T-helper 2 cell treated with Interferon-gamma antibody and Interleukin-4, amounts not matched to agents 100 ng/mL and 5 ng/mL, for 36 hours (primary cell): ENCODE results near the gene ZNF761. TPM values are rescaled to one million over a fixed set of nuclear protein-coding genes. Genes with fewer than 3 reads are reported as not detected.
"Not testable (repeated sequence)": the region's sequence is repeated elsewhere in the genome, so short reads cannot be mapped to it uniquely, and the experiment has no call there.

ENCODE experiments used
- intact Hi-C: fragments of 100-400 bp; cut with micrococcal nuclease; formaldehyde crosslinking; loops from one replicate; pipeline ENCODE4 v1.15.1; 2023
- total RNA-seq: library from RNA; stranded (reverse); gene quantifications from 2 replicates; pipeline ENCODE4 v1.2.3, GENCODE V29; 2022

ZNF761 gene
- total RNA-seq, 1 donor from 2014 or later: 11.4 TPM

DNA sequence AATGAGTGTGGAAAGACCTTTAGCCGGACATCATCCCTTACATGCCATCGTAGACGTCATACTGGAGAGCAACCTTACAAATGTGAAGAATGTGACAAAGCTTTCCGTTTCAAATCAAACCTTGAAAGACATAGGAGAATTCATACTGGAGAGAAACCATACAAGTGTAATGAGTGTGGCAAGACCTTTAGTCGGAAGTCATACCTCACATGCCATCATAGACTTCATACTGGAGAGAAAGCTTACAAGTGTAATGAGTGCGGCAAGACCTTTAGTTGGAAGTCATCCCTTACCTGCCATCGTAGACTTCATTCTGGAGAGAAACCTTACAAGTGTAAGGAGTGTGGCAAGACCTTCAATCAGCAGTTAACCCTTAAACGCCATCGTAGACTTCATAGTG lies 24.0 kb downstream of the ZNF761 start:
- intact Hi-C loops: no loop called here

- intact Hi-C loops: not testable (repeated sequence)
Observed at GRCh38 chr19:53460131-53460721, 28.4 kb downstream of the ZNF761 start.

DNA sequence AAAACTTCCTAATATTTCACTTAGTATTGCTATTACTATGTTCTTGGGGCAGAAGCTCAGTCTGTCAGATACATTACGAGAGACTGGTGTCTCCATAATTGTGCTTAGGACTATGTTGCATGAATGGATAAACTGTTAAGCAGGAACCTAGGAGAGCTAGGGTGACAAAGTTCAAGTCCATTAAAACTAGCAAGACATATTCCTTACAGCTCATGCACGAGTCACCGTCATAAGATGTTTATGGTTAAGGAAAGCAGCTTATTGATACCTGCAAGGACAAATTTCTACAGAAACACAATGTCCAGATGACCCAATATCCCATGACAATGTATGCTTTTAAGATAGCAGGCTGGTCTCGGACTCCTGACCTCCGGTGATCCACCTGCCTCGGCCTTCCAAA lies 30.1 kb downstream of the ZNF761 start:
- intact Hi-C loops: no loop called here

DNA sequence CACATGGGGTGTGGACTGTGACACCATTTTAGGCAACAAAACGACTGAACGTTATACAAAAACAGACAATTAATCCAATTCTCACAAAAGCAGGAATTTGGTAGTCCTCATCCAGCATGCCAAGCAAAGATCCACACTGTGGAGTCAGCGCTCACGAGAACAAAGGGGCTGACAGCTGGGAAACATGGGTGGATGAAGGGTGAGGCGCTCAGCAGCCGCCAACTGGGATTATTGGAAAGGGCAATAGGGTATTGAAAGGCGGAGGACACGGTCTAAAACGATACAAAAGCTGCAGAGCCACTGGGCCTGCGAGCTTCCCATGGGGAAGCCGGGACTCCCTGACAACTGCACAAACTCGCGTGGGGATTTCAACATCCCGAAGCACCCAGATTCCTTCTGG lies 31.1 kb downstream of the ZNF761 start:
- intact Hi-C loops: no loop called here

DNA sequence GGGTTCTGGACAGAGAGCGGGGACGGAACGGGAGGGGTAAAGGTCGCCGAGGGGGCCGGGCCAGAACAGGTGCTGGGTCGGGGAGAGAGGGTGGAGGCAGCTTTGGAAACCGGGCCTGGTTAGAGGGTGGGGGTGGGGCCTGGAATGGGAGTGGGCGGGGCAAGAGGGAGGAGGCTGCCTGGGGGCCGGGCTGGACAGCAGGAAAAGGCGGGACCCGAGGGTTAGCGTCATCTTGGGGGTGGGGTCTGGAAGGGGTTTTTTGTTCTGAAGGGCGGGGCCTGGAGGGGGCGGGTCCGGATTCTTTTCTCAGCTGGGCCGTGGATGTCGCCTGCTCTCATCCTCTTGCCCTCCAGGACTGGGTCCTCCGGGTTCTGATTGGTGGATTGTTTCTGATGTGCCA lies 31.5 kb downstream of the ZNF761 start:
- intact Hi-C loops: no loop called here

DNA sequence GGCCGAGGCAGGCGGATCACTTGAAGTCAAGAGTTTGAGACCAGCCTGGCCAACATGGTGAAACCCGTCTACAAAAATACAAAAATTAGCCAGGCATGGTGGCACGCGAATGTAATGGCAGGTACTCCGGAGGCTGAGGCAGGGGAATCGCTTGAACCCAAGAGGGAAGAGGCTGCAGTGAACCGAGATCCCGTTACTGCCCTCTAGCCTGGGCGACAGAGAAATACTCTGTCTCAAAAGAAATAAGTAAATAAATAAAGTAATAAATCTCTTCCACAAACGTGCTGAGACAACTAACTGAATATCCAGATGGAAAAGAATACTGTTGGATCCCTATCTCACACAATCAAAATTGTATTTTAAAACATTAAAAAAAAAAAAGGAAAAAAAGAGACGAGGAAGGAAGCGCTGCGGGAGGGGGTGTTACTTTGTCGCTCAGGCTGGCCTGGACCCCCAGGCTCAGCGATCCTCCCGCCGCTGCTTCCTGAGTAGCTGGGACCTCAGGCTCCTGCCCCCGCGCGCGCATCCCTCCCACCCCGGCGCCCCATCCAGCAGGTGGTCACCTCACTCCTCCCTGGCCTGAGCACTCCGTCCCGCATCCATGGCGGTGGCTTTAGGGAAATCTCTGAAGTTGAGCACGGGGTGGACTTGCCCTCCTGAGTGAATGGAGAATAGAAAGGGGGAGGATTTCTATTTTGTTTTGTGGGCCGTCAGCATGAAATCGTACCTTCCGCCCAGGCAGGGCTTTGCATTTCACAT lies 35.1 kb downstream of the ZNF761 start:
- intact Hi-C loops: loop anchor here (1.0 kb wide), 2 partner anchors 36 to 54 kb away; partner anchors contain the start of gene ZNF761

DNA sequence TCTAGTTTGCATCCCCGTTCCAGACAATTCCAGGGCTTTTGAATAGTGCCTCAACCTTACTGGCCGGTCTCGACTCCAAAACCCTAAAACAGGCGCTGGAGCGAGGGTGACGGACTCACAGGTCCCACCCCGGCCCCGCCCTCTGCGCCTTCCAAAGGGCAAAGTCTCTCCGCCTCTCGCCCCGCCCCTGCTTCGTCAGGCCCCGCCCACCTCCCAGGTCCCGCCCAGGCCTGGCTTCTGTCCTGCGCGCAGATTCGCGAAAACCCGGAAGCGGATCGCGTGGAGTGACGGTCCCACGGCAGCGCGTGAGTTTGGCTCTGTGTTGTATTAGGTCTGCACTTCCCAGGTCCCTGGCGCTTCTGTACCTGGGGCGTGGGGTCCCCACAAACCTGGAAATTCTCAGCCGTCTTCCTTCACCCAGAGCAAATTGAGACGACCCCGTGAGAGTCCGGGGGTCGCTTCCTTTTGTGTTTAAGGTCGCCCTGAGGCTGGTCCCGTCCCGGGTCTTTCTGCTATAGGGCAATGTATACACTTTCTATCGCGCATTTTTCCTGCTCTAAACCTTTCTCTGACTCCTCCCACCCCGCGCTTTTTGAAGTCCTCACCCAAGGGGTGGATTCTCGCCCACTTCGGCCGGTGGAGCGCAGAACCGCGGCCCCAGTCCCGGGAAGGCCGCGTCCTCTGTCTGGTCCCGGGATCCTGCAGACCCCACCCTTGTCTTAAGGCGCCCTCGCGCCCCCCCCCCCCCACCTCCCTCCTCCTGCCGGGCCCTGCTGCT lies 35.9 kb downstream of the ZNF761 start, which contains the start of gene ZNF813:
Gene ZNF813, plus strand, starts transcription at position 249 of the 778 bp plus-strand sequence. CDS start 16,090 bp downstream, outside the sequence.
- intact Hi-C loops: loop anchor here (1.0 kb wide), 2 partner anchors 36 to 54 kb away; partner anchors contain the start of gene ZNF761

- intact Hi-C loops: not testable (repeated sequence)
Observed at GRCh38 chr19:53468628-53469027, 36.8 kb downstream of the ZNF761 start.

GRCh38 chr19:53471916-53472315 lies 40.1 kb downstream of the ZNF761 start:
- intact Hi-C loops: no loop called here

DNA sequence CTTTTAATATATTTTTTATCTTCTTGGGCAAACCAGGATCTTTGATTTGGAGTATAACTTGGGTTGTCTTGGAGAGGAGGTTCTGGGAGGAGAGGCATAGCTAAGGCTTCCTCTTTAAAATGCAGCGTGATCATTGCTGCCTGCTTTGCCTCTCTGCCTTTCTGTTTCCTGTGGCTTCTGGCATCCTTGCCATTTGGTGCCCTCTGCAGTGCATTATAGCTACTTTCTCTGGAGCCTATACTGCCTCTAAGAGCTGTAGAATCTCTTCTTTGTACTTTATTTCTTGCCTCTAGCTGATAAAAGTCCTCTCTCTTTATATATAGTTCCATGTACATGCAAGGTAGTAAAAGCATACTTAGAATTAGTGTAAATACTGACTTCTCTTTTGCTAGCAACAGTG lies 43.0 kb downstream of the ZNF761 start:
- intact Hi-C loops: not testable (repeated sequence)

DNA sequence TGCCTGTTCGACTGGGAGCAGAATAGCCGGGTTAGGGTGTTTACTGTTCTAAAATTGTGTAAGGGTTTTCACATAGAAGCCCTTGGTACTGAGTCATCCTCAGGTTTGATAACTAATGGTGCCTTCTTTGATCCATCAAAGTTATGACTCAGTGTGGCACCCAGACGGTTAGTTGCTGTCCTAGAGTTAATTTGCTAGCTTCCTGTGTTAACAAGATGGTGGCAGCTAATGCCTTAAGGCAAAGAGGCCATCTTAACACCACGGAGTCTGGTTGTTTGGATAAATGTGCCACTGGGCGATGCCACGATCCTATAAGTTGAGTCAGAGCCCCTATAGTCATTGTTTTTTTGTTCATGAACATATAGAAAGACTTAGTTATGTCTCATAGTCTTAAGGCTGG lies 43.7 kb downstream of the ZNF761 start:
- intact Hi-C loops: not testable (repeated sequence)

DNA sequence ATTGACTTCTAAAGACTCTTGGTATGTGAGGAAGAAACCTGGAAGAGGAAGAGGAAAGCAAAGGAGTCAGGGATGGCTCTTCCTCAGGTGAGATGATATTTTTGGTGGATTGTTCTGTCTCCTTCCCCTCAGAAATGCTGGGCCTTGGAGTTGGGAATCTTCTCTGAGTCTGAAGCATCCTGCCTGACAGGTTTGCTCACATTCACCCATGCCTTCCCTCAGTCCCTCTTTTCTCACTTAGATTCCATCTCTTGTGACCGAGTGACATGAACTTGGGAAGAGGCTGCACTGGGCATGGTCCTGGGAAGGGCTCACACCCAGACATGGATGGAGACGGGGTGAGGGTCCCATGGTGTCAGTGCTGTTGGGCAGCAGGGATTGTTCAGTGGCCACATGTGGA lies 52.0 kb downstream of the ZNF761 start:
- intact Hi-C loops: not testable (repeated sequence)

- intact Hi-C loops: no loop called here
Observed at GRCh38 chr19:53485046-53486004, 53.5 kb downstream of the ZNF761 start.

DNA sequence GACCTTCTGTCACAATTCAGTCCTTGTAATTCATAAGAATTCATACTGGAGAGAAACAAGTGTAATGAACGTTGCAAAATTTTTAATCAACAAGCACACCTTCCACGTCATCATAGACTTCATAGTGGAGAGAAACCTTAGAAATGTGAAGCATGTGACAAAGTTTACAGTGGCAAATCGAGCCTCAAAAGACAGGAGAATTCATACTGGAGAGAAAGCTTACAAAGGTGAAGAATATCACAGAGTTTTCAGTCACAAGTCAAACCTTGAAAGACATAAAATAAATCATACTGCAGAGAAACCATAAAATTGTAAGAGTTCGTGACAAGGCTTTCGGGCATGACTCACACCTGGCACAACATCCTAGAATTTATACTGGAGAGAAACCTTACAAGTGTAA lies 60.4 kb downstream of the ZNF761 start:
- intact Hi-C loops: no loop called here

- intact Hi-C loops: not testable (repeated sequence)
Observed at GRCh38 chr19:53497311-53498023, 65.7 kb downstream of the ZNF761 start.

- intact Hi-C loops: not testable (repeated sequence)
Observed at GRCh38 chr19:53498024-53498395, 66.2 kb downstream of the ZNF761 start.

DNA sequence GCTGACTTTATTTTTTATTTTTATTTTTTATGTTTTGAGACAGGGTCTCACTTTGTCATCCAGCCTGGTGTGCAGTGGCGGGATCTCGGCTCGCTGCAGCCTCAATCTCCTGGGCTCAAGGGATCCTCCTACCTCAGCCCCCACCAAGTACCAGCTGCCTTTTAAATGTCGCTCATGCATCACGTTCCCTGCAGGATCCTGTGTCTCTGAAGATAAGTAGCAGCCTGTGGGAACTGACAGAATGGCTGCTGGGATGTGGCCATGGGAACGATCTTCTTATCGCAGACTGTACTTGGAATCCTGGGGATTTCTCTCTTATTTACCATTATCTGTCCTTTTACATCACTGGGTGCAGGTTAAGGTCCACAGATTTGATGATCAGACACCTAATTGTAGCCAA lies 71.4 kb downstream of the ZNF761 start:
- intact Hi-C loops: not testable (repeated sequence)

DNA sequence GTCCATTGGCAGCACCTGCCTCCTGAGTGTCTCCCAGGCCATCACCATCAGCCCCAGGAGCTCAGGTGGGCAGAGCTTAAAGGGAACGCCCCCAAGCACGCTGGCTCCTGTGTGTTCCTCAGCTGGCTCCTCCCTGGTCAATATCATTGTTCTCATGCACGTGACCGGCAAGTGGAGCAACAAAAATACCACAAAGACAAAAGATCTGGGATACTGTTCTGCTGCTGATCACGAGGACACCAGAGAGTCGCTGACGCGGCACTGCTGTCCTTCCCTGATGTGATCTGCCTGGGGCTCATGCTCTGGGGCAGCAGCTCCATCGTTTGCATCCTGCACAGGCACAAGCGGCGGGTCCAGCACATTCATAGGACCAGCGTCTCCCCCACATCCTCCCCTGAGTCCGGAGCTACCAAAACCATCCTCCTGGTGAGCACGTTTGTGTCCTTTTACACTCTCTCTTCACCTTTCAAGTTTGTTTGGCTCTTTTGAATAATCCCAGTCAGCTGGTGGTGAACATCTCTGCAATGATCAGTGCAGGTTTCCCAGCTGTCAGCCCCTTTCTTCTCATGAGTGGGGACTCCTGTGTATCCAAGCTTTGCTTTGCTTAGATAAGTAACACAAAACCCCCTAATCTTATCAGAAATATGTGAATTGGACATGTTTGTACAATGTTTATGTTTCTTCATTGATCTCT lies 72.0 kb downstream of the ZNF761 start:
- intact Hi-C loops: not testable (repeated sequence)

DNA sequence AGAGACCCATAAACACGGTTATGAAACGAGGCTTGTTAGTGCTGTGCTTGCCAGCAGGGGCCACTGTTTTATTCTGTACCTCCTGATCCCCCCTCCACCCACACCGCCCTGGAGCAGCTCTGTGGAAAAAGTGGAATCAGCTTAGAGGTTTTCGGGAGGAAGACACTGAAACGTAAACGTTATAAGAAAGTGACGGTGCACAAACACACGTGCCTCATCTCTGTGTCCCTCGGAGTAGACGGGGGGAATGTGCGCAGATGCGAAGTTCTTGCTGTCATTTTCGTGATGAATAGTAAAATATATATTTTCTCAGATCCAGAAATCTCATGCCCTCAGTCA lies 72.5 kb downstream of the ZNF761 start:
- intact Hi-C loops: not testable (repeated sequence)

DNA sequence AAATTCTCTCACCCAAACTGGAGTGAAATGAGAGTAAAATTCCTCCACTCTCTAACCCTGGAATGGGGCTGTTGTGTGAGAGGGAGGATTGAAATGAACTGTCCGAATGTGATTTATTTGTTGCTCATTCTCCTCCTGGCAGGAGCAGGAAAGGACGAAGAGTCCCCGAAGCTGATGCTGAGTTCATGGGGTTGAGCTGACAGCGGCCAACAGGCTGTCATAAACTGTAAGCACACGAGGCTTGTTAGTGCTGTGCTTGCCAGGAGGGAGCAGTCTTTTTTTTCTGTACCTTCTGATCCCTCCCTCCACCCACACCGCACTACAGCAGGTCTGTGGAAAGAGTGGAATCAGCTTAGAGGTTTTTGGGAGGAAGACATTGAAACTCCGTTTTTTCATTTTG lies 73.1 kb downstream of the ZNF761 start:
- intact Hi-C loops: no loop called here
